Sigmoid colon (tissue), 7 donors: ENCODE measurements around the gene ODC1. TPM values are rescaled to one million over a fixed set of nuclear protein-coding genes. Genes with fewer than 3 reads are reported as not detected.
"Not testable (repeated sequence)": the region's sequence is repeated elsewhere in the genome, so short reads cannot be mapped to it uniquely, and the experiment has no call there.

Experiments used
- DNase-seq: peaks from one replicate; pipeline ENCODE4 v3.0.0-alpha.2; 2019
- H3K27ac ChIP-seq, 4 donors: fragments of 200-600 bp; sonication (generic); one replicate each; pipeline ENCODE4 v1.5.1; 2016 to 2019; ENCODE audit warnings: mild to moderate bottlenecking in 1 of 4
- H3K27me3 ChIP-seq, 3 donors: fragments of 200-600 bp; sonication (generic); one replicate each; pipeline ENCODE4 v1.5.1; 2019; ENCODE audit warnings: mild to moderate bottlenecking in 1 of 3
- H3K36me3 ChIP-seq, 4 donors: fragments of 200-600 bp; sonication (generic); one replicate each; pipeline ENCODE4 v1.5.1; 2016 to 2019
- H3K4me1 ChIP-seq, 4 donors: fragments of 200-600 bp; sonication (generic); one replicate each; pipeline ENCODE4 v1.5.1; 2017 to 2019
- H3K4me3 ChIP-seq, 4 donors: fragments of 200-600 bp; sonication (generic); one replicate each; pipeline ENCODE4 v1.5.1; 2017 to 2019; ENCODE audit warnings: mild to moderate bottlenecking in 2 of 4, moderate library complexity in 1 of 4
- H3K9me3 ChIP-seq, 4 donors: fragments of 200-600 bp in 3 of 4; sonication (generic) in 3 of 4; one replicate each; pipeline versions ENCODE4 v1.5.1 to v1.6.1; 2013 to 2019
- CTCF ChIP-seq, 4 experiments: fragments of 450-650 bp in 3 of 4; fragments of 200-600 bp in 1 of 4; IDR thresholded peaks; one replicate each; pipeline ENCODE4 v1.5.1; 2016 to 2019; ENCODE audit warnings: antibody characterized with exemption in 4 of 4, mild to moderate bottlenecking in 3 of 4, moderate library complexity in 2 of 4
- EP300 ChIP-seq, 4 donors: sonication (generic); formaldehyde crosslinking; IDR thresholded peaks; one replicate each; pipeline ENCODE4 v1.6.1; 2017; ENCODE audit warnings: antibody characterized with exemption in 4 of 4
- POLR2A ChIP-seq, 2 donors: fragments of 450-650 bp; IDR thresholded peaks; one replicate each; pipeline ENCODE4 v1.6.1; 2016; ENCODE audit warnings: antibody characterized with exemption in 2 of 2, mild to moderate bottlenecking in 2 of 2, moderate library complexity in 2 of 2
- POLR2AphosphoS5 ChIP-seq, 4 donors: sonication (generic); formaldehyde crosslinking; IDR thresholded peaks; one replicate each; pipeline ENCODE4 v1.6.1; 2017; ENCODE audit warnings: antibody characterized with exemption in 4 of 4
- WGBS, 2 donors: extraction: QIAGEN DNeasy Blood & Tissue Kit; methylation state at CpG; one replicate each; pipeline ENCODE4 v1.1.7; 2013; 5-methylcytosine and 5-hydroxymethylcytosine counted together
- intact Hi-C: fragments of 100-400 bp; cut with DNase I; formaldehyde crosslinking; loops from one replicate; pipeline ENCODE4 v1.15.1; 2023
- polyA plus RNA-seq, 3 donors: library from polyadenylated mRNA; stranded (reverse); fragments of 200-250 nt; gene quantifications; one replicate each; pipeline ENCODE4 v1.2.3, GENCODE V29; 2013
- total RNA-seq, 4 donors: library from RNA; depleted of rRNA; stranded (reverse); fragments of >200 nt; gene quantifications; one replicate each; pipeline ENCODE4 v1.1.0, GENCODE V29; 2016
- donor health status: healthy with polysubstance abuse.
- donor health status: Bipolar disorder and iron deficiency.
- donor health status: healthy.

Gene ODC1
- total and polyA plus RNA-seq, 7 donors = 34.8 to 88.2 (median 54.3) TPM

GRCh38 chr2:10489842-10490555 lies 41.9 kb upstream of the ODC1 start:
- intact Hi-C loops = no loop called here
- peaks cover 0 to 12% (median 0%) of the 10 kb centered on the region in 3 donors for H3K27me3 ChIP-seq

GRCh38 chr2:10488142-10488541 lies 40.0 kb upstream of the ODC1 start:
- intact Hi-C loops, H3K27me3 ChIP-seq, H3K4me1 ChIP-seq, H3K27ac ChIP-seq, H3K4me3 ChIP-seq, H3K9me3 ChIP-seq, H3K36me3 ChIP-seq: not testable (repeated sequence)
- peak; percentile 4 for DNase-seq
- 83 to 89% methylated on average over 8 of the region's 8 CpGs for WGBS, 2 donors

More at GRCh38 chr2:10489842-10490555, 41.9 kb upstream of the ODC1 start:
- Histone ChIP-seq H3K27ac (no peak overlapping the region), H3K9me3 (no peaks in the 10 kb centered on the region), H3K4me3 (no peak overlapping the region), H3K4me1 (no peaks in the 10 kb centered on the region), H3K36me3 (no peaks in the 10 kb centered on the region)
- no peak for TF ChIP-seq POLR2AphosphoS5 (IDR thresholded peaks at IDR 0.05)
- no peak for TF ChIP-seq CTCF (IDR thresholded peaks at IDR 0.05)
- no peak for TF ChIP-seq POLR2A (IDR thresholded peaks at IDR 0.05)
- TF ChIP-seq EP300 (IDR thresholded peaks at IDR 0.05) = no peak
- 83 to 87% methylated on average over 13 of the region's 13 CpGs for WGBS, 2 donors
- peak; percentile 12 for DNase-seq

- H3K27me3 ChIP-seq, H3K4me3 ChIP-seq, intact Hi-C loops, H3K27ac ChIP-seq, H3K9me3 ChIP-seq, H3K36me3 ChIP-seq, H3K4me1 ChIP-seq, DNase-seq: not testable (repeated sequence)
- 77 to 91% methylated on average over 4 to 5 of the region's 5 CpGs for WGBS, 2 donors
Observed at GRCh38 chr2:10487741-10488104, 39.6 kb upstream of the ODC1 start.

- Histone ChIP-seq H3K27ac (no peak overlapping the region), H3K4me3 (no peak overlapping the region), H3K9me3 (no peaks in the 10 kb centered on the region), H3K4me1 (no peaks in the 10 kb centered on the region), H3K36me3 (no peaks in the 10 kb centered on the region), H3K27me3 (peaks cover 0 to 8% (median 0%) of the 10 kb centered on the region in 3 donors)
- WGBS, 2 donors = 48 to 71% methylated on average over 14 of the region's 14 CpGs
- TF ChIP-seq EP300 (IDR thresholded peaks at IDR 0.05) (no peak), POLR2AphosphoS5 (IDR thresholded peaks at IDR 0.05) (no peak), CTCF (IDR thresholded peaks at IDR 0.05) (no peak), POLR2A (IDR thresholded peaks at IDR 0.05) (no peak)
- intact Hi-C loops = no loop called here
- peak; percentile 35 for DNase-seq
Observed at GRCh38 chr2:10487081-10487740, 39.1 kb upstream of the ODC1 start.

- H3K36me3 ChIP-seq = no peaks in the 10 kb centered on the region
- DNase-seq = peak; percentile 37
- TF ChIP-seq POLR2A (IDR thresholded peaks at IDR 0.05) (no peak), CTCF (IDR thresholded peaks at IDR 0.05) (no peak), EP300 (IDR thresholded peaks at IDR 0.05) (no peak), POLR2AphosphoS5 (IDR thresholded peaks at IDR 0.05) (no peak)
- no peaks in the 10 kb centered on the region for H3K4me1 ChIP-seq
- H3K27ac ChIP-seq = no peak overlapping the region
- 25 to 66% methylated on average over 5 of the region's 5 CpGs for WGBS, 2 donors
- H3K9me3 ChIP-seq = no peaks in the 10 kb centered on the region
- intact Hi-C loops = no loop called here
- H3K27me3 ChIP-seq = peaks cover 0 to 8% (median 0%) of the 10 kb centered on the region in 3 donors
- H3K4me3 ChIP-seq = no peak overlapping the region
Observed at GRCh38 chr2:10486601-10487079, 38.5 kb upstream of the ODC1 start.
